HG02759 (cell line): ENCODE measurements around the gene RAD51AP2.

Source experiments
- ATAC-seq: cut with Tn5 transposase; IDR thresholded peaks from one replicate; pipeline ENCODE4 v1.9.1; 2021; ENCODE audit warnings: mild to moderate bottlenecking, moderate library complexity; ENCODE audit not compliant: unreplicated experiment

RAD51AP2 gene

GRCh38 chr2:17471979-17472378 lies 46.3 kb downstream of the RAD51AP2 start:
- no peak for ATAC-seq

GRCh38 chr2:17470855-17471641 lies 47.2 kb downstream of the RAD51AP2 start:
- ATAC-seq: no peak

- ATAC-seq: no peak
Measured at GRCh38 chr2:17461087-17461475, 57.2 kb downstream of the RAD51AP2 start.
